ENCODE data around the gene MMD2.

The MMD2 gene

DNA sequence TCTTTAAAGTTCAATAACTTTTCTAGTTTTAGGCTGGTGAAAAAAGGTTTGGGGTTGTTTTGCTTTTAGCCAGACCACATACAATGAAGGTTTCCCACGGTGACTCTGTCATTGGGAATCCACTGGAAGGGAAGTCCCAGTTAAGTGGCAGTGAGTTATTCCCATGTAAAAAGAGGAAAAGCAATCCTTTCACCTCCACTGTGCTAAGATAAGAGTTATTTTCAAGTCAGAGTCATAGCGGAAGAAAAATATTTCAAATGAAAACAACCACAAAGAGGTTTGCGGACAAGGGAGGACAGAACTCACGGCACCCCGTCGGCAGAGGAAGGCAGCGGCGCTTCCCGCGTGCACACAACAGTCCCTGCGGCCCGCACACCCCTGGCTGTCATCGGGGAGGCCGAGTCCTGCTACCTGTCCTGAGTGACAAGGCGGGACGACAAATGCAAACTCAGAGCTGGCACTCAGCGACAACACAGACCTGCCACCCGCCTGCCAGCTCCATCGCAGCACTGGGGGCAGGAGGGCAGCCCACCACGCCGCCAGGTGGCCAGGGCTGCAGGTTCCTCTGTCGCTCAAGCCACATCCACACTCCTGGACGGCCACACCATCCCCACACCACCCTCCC is 87.8 kb downstream of the MMD2 start:
- DNase-seq (ENCODE audit: low spot score): no peak

DNA sequence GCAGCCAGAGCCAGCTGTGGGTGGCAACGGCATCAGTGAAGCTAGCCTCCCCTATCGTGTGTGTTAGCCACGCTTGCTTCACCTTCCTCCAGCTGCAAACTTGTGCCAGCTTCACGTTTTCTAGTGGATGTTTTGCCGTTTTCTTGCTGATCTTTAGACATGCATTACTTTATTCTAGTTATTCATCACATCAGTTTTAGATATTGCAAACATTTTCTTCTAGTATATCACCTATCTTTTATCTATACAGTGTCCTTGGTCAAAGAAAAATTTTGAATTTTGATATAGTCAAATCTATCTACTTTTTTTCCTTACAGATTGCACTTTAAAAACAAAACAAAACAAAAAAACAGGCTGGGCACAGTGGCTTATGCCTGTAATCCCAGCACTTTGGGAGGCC is 90.5 kb downstream of the MMD2 start:
- no peak for DNase-seq (ENCODE audit: low spot score)

DNA sequence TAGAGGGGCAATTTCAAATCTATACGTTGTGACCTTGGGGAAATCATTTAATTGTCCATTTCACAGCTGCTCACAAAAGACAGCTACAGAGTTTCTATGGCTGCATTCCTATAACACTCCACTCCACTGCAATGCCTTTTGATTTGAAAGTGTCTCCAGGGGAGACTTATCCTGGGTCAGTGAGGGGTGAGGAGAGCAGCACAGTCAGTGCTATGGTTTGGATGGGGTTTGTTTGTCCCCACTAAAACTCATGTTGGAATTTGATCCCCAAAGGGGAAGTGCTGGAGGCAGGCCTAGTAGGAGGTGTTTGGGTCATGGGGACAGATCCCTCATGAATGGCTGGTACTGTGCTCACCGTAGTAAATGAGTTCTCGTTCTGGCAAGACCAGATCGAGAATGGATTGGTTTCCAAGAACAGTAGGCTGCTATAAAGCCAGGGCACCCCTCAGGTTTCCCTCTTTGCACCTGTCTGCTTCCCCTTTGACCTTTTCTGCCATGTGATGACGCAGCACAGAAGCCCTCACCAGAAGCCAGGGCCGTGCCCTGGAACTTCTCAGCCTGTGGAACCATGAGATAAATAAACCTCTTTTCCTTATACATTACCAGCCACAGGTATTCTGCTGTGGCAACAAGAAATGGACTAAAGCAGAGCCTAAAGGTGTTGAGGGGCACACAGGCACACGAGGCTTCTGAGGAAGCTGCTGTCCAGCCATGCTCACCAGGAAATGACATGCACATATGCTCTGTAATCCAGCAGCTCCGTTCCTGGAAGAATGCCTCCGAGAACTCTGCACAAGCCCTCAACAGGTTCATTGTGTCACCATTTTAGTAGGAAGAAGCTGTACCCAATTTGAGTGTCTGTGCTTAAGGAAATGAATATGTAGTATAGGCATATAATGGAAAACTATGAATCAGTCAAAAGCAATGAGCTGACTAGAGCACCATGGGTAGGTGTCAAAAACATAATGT is 92.2 kb downstream of the MMD2 start:
- DNase-seq (ENCODE audit: low spot score): no peak

DNA sequence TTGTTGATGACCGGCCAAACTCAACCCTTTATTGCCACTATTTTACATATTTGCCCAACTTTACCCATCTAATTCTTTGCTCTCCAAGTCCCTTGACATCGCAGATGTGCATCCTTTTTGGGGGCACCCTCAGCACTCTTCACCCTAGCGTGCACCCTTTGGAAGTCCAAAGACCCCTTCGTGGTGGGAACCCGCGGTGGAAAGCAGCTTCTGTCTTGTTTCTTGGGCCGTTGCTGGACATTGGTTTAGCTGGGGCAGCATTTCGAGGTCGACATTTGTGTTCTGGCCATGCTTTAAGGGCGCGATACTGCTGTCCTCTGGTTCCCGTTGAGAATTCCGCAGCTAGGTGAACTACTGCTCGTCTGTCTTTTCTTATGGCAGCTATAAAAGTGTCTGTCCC is 96.8 kb downstream of the MMD2 start:
- DNase-seq (ENCODE audit: low spot score): no peak

- no peak for DNase-seq (ENCODE audit: low spot score)
These were observed 97.3 kb downstream of the MMD2 start, which contains the start of gene PAPOLB for GRCh38 chr7:4861673-4862072. TSS of gene PAPOLB (minus strand) at chr7:4862030. CDS start at chr7:4861810, 220 bp downstream.

- no peak for DNase-seq (ENCODE audit: low spot score)
These were observed 97.8 kb downstream of the MMD2 start for GRCh38 chr7:4861227-4861626.

DNA sequence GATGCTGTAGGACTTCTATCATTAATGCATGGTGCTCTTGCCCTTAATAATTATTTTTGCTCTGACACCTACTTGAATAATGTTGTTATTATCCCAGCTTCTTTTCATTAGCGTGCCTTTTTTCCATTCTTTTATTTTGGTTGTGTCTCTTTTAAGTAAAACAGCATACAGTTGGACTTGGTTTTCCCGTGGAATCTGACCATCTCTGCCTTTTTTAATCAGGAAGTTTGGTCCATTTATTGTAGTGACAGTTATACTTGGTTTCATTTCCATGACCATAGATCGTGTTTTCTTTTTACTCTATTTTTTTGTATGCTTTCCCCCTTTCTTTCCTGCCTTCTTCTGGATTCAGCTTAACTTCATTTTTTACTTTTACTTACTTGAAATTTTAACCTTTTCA is 101.8 kb downstream of the MMD2 start:
- DNase-seq (ENCODE audit: low spot score): no peak

- no peak for DNase-seq (ENCODE audit: low spot score)
These were observed 102.5 kb downstream of the MMD2 start for GRCh38 chr7:4856336-4857057.
